HG03097 (cell line): ENCODE measurements around the gene NAGLU.

Experiments
- ATAC-seq: cut with Tn5 transposase; IDR thresholded peaks from one replicate; pipeline ENCODE4 v1.9.1; 2021; ENCODE audit not compliant: unreplicated experiment, low FRiP score

NAGLU gene

GRCh38 chr17:42586514-42587230, 50.6 kb downstream of the NAGLU start:
- ATAC-seq = no peak

GRCh38 chr17:42590886-42591285, 54.8 kb downstream of the NAGLU start:
- ATAC-seq = no peak

- no peak for ATAC-seq
These were observed 55.4 kb downstream of the NAGLU start for GRCh38 chr17:42591411-42591810.
